DOHH2 (cell line): ENCODE measurements around the gene COA6.
"Not testable (repeated sequence)": the region's sequence is repeated elsewhere in the genome, so short reads cannot be mapped to it uniquely, and the experiment has no call there.

ENCODE experiments used
- H3F3A ChIP-seq: fragments of 200-600 bp; sonication (generic), shearing (Covaris generic); 2 replicates; pipeline ENCODE4 v1.6.0; 2016; ENCODE audit warnings: antibody characterized with exemption, mild to moderate bottlenecking; ENCODE audit not compliant: control insufficient read depth, insufficient read depth
- H3K27ac ChIP-seq: fragments of 200-600 bp; sonication (generic); 2 replicates; pipeline ENCODE4 v1.5.1; 2014; ENCODE audit warnings: low read depth, mild to moderate bottlenecking, low read length, moderate library complexity
- H3K27me3 ChIP-seq: fragments of 200-600 bp; sonication (generic); 2 replicates; pipeline ENCODE4 v1.6.1; 2014; ENCODE audit warnings: mild to moderate bottlenecking, low read length, mixed read lengths; ENCODE audit not compliant: control insufficient read depth
- H3K36me3 ChIP-seq: fragments of 200-600 bp; sonication (generic); 2 replicates; pipeline ENCODE4 v1.6.1; 2014; ENCODE audit warnings: mild to moderate bottlenecking, low read length, moderate library complexity, mixed read lengths; ENCODE audit not compliant: control insufficient read depth
- H3K4me1 ChIP-seq: fragments of 200-600 bp; sonication (generic); 2 replicates; pipeline ENCODE4 v1.6.1; 2014; ENCODE audit warnings: mild to moderate bottlenecking, low read length, mixed read lengths; ENCODE audit not compliant: control insufficient read depth
- H3K4me2 ChIP-seq: fragments of 200-600 bp; sonication (generic); 2 replicates; pipeline ENCODE4 v1.6.0; 2014; ENCODE audit warnings: mild to moderate bottlenecking, low read length, moderate library complexity
- H3K4me3 ChIP-seq: fragments of 200-600 bp; sonication (generic); 2 replicates; pipeline ENCODE4 v1.5.1; 2014; ENCODE audit warnings: mild to moderate bottlenecking, low read length, mixed read lengths
- H3K79me2 ChIP-seq: fragments of 200-600 bp; sonication (generic); 2 replicates; pipeline ENCODE4 v1.6.1; 2014; ENCODE audit warnings: mild to moderate bottlenecking, low read length, mixed read lengths; ENCODE audit not compliant: control insufficient read depth
- H3K9me2 ChIP-seq: fragments of 200-600 bp; sonication (generic); replicated peaks from 2 replicates; pipeline ENCODE4 v1.6.1; 2014; ENCODE audit warnings: mild to moderate bottlenecking, low read length, mixed read lengths; ENCODE audit not compliant: control insufficient read depth
- H3K9me3 ChIP-seq: fragments of 200-600 bp; sonication (generic); 2 replicates; pipeline ENCODE4 v1.6.1; 2014; ENCODE audit warnings: antibody characterized with exemption, low read length, mixed read lengths; ENCODE audit not compliant: control insufficient read depth, insufficient read depth
- H4K20me1 ChIP-seq: fragments of 200-600 bp; sonication (generic); 2 replicates; pipeline ENCODE4 v1.6.0; 2014; ENCODE audit warnings: low read depth, mild to moderate bottlenecking, antibody characterized with exemption, low read length, moderate library complexity; ENCODE audit not compliant: control insufficient read depth, insufficient read depth
- EZH2phosphoT487 ChIP-seq: fragments of 200-600 bp; sonication (generic); IDR thresholded peaks from 2 replicates; pipeline ENCODE4 v1.6.1; 2017; ENCODE audit warnings: borderline replicate concordance, mild to moderate bottlenecking, antibody characterized with exemption, low read length, moderate library complexity, mixed read lengths
- TF ChIP-seq, protein P1 (sequence below): fragments of 200-600 bp; sonication (generic); IDR thresholded peaks from one replicate; pipeline ENCODE4 v1.5.1; 2014; ENCODE audit warnings: antibody characterized with exemption, mild to moderate bottlenecking, low read depth, low read length; ENCODE audit not compliant: poor library complexity, severe bottlenecking

The COA6 gene

DNA sequence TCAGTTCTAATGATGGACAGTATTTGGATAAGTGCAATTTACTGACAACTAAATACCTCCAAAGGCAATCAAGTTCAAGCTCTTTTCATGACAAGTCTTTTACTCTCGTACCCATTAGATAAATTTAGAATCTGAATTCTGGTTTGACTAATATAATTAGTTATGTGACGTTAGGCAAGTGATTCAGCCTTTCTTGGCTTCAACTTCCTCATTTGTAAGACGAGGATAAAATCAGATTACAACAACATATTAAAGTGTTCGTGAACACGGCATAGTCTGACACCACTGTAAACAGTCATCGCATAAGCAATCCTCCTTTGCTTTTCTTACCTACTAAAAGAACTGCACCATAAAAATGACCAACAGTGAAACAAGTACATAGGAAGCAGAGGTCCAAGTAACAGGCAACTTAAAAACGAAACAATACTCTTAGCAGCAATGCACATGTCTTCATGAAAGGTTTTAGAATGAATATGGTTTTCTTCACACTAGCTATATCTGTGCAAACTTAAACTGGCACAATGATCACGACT lies 25.7 kb downstream of the COA6 start:
- no peaks in the 10 kb centered on the region for H3K9me3 ChIP-seq
- H3K79me2 ChIP-seq, result no peaks in the 10 kb centered on the region
- peak overlapping the region; percentile 47 for H3K4me2 ChIP-seq
- H3K36me3 ChIP-seq, result 0 out of 2 replicates have a peak, but pooled peaks cover 7% of the 10 kb centered on the region
- peak overlapping the region; percentile 15; the same call in 1 of the 2 replicates for H3K4me3 ChIP-seq
- H3K27me3 ChIP-seq, result no peaks in the 10 kb centered on the region
- H4K20me1 ChIP-seq, result no peaks in the 10 kb centered on the region
- H3K4me1 ChIP-seq, result peaks cover 15% of the 10 kb centered on the region
- no peak for TF ChIP-seq EZH2phosphoT487
- TF ChIP-seq, protein P1, sequence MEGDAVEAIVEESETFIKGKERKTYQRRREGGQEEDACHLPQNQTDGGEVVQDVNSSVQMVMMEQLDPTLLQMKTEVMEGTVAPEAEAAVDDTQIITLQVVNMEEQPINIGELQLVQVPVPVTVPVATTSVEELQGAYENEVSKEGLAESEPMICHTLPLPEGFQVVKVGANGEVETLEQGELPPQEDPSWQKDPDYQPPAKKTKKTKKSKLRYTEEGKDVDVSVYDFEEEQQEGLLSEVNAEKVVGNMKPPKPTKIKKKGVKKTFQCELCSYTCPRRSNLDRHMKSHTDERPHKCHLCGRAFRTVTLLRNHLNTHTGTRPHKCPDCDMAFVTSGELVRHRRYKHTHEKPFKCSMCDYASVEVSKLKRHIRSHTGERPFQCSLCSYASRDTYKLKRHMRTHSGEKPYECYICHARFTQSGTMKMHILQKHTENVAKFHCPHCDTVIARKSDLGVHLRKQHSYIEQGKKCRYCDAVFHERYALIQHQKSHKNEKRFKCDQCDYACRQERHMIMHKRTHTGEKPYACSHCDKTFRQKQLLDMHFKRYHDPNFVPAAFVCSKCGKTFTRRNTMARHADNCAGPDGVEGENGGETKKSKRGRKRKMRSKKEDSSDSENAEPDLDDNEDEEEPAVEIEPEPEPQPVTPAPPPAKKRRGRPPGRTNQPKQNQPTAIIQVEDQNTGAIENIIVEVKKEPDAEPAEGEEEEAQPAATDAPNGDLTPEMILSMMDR, result no peak
- no peaks in the 10 kb centered on the region for H3K9me2 ChIP-seq
- peaks cover 3% of the 10 kb centered on the region; the same call in 1 of the 2 replicates for H3F3A ChIP-seq
- H3K27ac ChIP-seq, result peak overlapping the region; percentile 33

DNA sequence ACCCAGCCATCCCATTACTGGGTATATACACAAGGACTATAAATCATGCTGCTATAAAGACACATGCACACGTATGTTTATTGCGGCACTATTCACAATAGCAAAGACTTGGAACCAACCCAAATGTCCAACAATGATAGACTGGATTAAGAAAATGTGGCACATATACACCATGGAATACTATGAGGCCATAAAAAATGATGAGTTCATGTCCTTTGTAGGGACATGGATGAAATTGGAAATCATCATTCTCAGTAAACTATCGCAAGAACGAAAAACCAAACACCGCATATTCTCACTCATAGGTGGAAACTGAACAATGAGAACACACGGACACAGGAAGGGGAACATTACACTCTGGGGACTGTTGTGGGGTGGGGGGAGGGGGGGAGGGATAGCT lies 26.3 kb downstream of the COA6 start:
- not testable (repeated sequence) for H3K9me3 ChIP-seq, H3K36me3 ChIP-seq, H3K79me2 ChIP-seq, H3F3A ChIP-seq, H3K9me2 ChIP-seq, H4K20me1 ChIP-seq, H3K27me3 ChIP-seq, H3K4me2 ChIP-seq, H3K4me3 ChIP-seq
- Histone ChIP-seq H3K27ac (peak overlapping the region; percentile 33; the same call in 1 of the 2 replicates), H3K4me1 (peaks cover 15% of the 10 kb centered on the region)

DNA sequence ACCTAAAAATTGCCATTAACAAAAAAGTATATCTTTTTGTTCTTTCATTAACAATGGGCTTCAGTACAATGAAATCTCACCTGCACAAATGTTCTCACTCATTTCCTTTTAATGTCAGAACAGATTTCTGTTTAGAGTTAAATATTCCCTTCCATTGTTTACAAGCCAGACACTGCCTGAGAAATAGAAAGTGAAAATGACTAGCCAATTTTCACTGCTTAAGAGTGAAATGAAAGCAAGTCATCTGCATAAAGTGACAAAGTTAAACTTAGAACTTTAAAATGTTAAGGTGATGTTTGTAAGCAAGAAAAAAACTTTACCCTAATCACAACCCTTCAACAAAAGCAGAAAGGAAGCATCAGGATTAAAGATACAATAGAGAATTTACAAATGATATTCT lies 27.5 kb downstream of the COA6 start:
- Histone ChIP-seq H3K27ac (no peak overlapping the region), H3K4me2 (no peak overlapping the region), H3K9me2 (no peaks in the 10 kb centered on the region)

DNA sequence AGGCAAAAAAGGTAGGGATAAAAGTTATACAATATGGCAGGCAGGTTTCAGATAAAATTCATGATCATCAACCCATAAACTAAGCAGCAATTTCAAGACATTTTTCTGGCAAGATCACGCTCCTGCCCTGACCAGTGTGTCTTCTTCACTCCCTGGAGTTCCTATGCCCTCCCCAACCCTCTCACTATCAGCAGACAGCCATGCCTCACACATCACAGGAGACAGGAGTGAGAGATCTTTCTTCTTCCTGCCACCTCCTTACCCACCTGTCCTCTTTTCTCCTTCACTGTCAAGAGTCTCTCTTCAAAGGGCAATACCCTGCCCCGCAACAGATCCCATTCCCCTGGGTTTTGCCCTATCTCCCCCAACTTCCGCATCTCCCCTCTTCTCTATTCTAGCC lies 28.4 kb downstream of the COA6 start:
- Histone ChIP-seq H3K4me1 (peaks cover 15% of the 10 kb centered on the region), H3K27ac (no peak overlapping the region), H3K4me2 (no peak overlapping the region), H3K4me3 (no peak overlapping the region), H3K9me3 (no peaks in the 10 kb centered on the region), H3K27me3 (no peaks in the 10 kb centered on the region), H3K79me2 (no peaks in the 10 kb centered on the region), H3K9me2 (no peaks in the 10 kb centered on the region), H3F3A (peaks cover 3% of the 10 kb centered on the region; the same call in 1 of the 2 replicates), H4K20me1 (no peaks in the 10 kb centered on the region), H3K36me3 (0 out of 2 replicates have a peak, but pooled peaks cover 7% of the 10 kb centered on the region)
- TF ChIP-seq, protein P1, result no peak
- TF ChIP-seq EZH2phosphoT487, result no peak

More for the DNA sequence above, 27.5 kb downstream of the COA6 start:
- Histone ChIP-seq H3K79me2 (no peaks in the 10 kb centered on the region), H3K9me3 (no peaks in the 10 kb centered on the region), H3K27me3 (no peaks in the 10 kb centered on the region), H3K36me3 (0 out of 2 replicates have a peak, but pooled peaks cover 7% of the 10 kb centered on the region), H3F3A (peaks cover 3% of the 10 kb centered on the region; the same call in 1 of the 2 replicates), H3K4me3 (no peak overlapping the region), H4K20me1 (no peaks in the 10 kb centered on the region), H3K4me1 (peaks cover 15% of the 10 kb centered on the region)
- no peak for TF ChIP-seq EZH2phosphoT487
- TF ChIP-seq, protein P1, result no peak
